H9 (cell line): ENCODE results near the gene SUMO4. TPM values are rescaled to one million over a fixed set of nuclear protein-coding genes. Genes with fewer than 3 reads are reported as not detected.
A peak's percentile ranks its signal among the peaks of the same experiment; 100 is the strongest.

Experiments
- DNase-seq: peaks from one replicate; pipeline ENCODE4 v3.0.0-alpha.2; 2017
- H2AFZ ChIP-seq: one replicate; pipeline ENCODE4 v1.6.1; 2013; ENCODE audit warnings: mild to moderate bottlenecking, low read length, control low read depth, moderate library complexity
- H2AK5ac ChIP-seq: 2 replicates; pipeline ENCODE4 v1.6.1; 2013; ENCODE audit warnings: low read length, control low read depth, mixed read lengths; ENCODE audit not compliant: insufficient read length
- H2BK120ac ChIP-seq: one replicate; pipeline ENCODE4 v1.6.1; 2013; ENCODE audit warnings: low read depth, mild to moderate bottlenecking, low read length, control low read depth, inconsistent platforms; ENCODE audit not compliant: poor library complexity, severe bottlenecking
- H2BK12ac ChIP-seq: 2 replicates; pipeline ENCODE4 v1.6.1; 2013; ENCODE audit warnings: low read length, control low read depth, mixed read lengths, low read depth; ENCODE audit not compliant: insufficient read length
- H2BK15ac ChIP-seq: 2 replicates; pipeline ENCODE4 v1.6.1; 2013; ENCODE audit warnings: low read depth, low read length, control low read depth
- H2BK20ac ChIP-seq: one replicate; pipeline ENCODE4 v1.6.1; 2013; ENCODE audit warnings: low read depth, mild to moderate bottlenecking, low read length, control low read depth, inconsistent platforms; ENCODE audit not compliant: poor library complexity, severe bottlenecking
- H2BK5ac ChIP-seq: 2 replicates; pipeline ENCODE4 v1.6.1; 2013; ENCODE audit warnings: low read length, control low read depth, mixed read lengths; ENCODE audit not compliant: insufficient read length
- H3K14ac ChIP-seq: 2 replicates; pipeline ENCODE4 v1.6.1; 2013; ENCODE audit warnings: low read length, control low read depth; ENCODE audit not compliant: insufficient read depth
- H3K18ac ChIP-seq: 2 replicates; pipeline ENCODE4 v1.6.1; 2013; ENCODE audit warnings: low read depth, mild to moderate bottlenecking, mixed read lengths, low read length, control low read depth; ENCODE audit not compliant: insufficient read length
- H3K23ac ChIP-seq: 2 replicates; pipeline ENCODE4 v1.6.1; 2013; ENCODE audit warnings: low read length, control low read depth, mixed read lengths, low read depth; ENCODE audit not compliant: insufficient read length
- H3K23me2 ChIP-seq: 2 replicates; pipeline ENCODE4 v1.6.1; 2013; ENCODE audit warnings: low read depth, mild to moderate bottlenecking, mixed read lengths, low read length, control low read depth; ENCODE audit not compliant: insufficient read length, poor library complexity, severe bottlenecking
- H3K27ac ChIP-seq: 2 replicates; pipeline ENCODE4 v1.5.1; 2013; ENCODE audit warnings: low read length, control low read depth, mixed read lengths, low read depth; ENCODE audit not compliant: insufficient read length
- H3K27me3 ChIP-seq: 2 replicates; pipeline ENCODE4 v1.6.1; 2013; ENCODE audit warnings: low read length, control low read depth, inconsistent platforms; ENCODE audit not compliant: insufficient read depth
- H3K4ac ChIP-seq: 2 replicates; pipeline ENCODE4 v1.6.1; 2013; ENCODE audit warnings: low read depth, mild to moderate bottlenecking, control low read depth, inconsistent platforms, low read length, moderate library complexity
- H3K4me1 ChIP-seq: 2 replicates; pipeline ENCODE4 v1.6.1; 2013; ENCODE audit warnings: low read length, control low read depth, inconsistent platforms; ENCODE audit not compliant: insufficient read depth
- H3K4me2 ChIP-seq: 2 replicates; pipeline ENCODE4 v1.6.1; 2013; ENCODE audit warnings: low read length, control low read depth, mixed read lengths; ENCODE audit not compliant: insufficient read length, insufficient read depth
- H3K56ac ChIP-seq: 2 replicates; pipeline ENCODE4 v1.6.1; 2013; ENCODE audit warnings: low read depth, mild to moderate bottlenecking, mixed read lengths, low read length, control low read depth; ENCODE audit not compliant: insufficient read length
- H3K79me1 ChIP-seq: 2 replicates; pipeline ENCODE4 v1.6.1; 2013; ENCODE audit warnings: low read depth, mild to moderate bottlenecking, moderate library complexity, low read length, control low read depth, inconsistent platforms; ENCODE audit not compliant: insufficient read depth, poor library complexity, severe bottlenecking
- H3K79me2 ChIP-seq: 2 replicates; pipeline ENCODE4 v1.6.1; 2013; ENCODE audit warnings: low read length, control low read depth, inconsistent platforms; ENCODE audit not compliant: insufficient read depth
- H3K9ac ChIP-seq: 2 replicates; pipeline ENCODE4 v1.6.1; 2013; ENCODE audit warnings: low read length, control low read depth, mixed read lengths; ENCODE audit not compliant: insufficient read length; ENCODE audit errors: extremely low read depth
- H3K9me3 ChIP-seq: one replicate; pipeline ENCODE4 v1.6.1; 2013; ENCODE audit warnings: low read depth, low read length, inconsistent platforms; ENCODE audit not compliant: control insufficient read depth
- H3T11ph ChIP-seq: one replicate; pipeline ENCODE4 v1.6.1; 2013; ENCODE audit warnings: mild to moderate bottlenecking, low read length, control low read depth, inconsistent platforms
- H4K20me1 ChIP-seq: one replicate; pipeline ENCODE4 v1.6.1; 2013; ENCODE audit not compliant: control insufficient read depth, insufficient read length, insufficient read depth
- H4K5ac ChIP-seq: 2 replicates; pipeline ENCODE4 v1.6.1; 2013; ENCODE audit warnings: low read depth, mild to moderate bottlenecking, mixed read lengths, low read length, control low read depth; ENCODE audit not compliant: insufficient read length
- H4K8ac ChIP-seq: replicated peaks from 2 replicates; pipeline ENCODE4 v1.6.1; 2013; ENCODE audit warnings: low read length, control low read depth, mixed read lengths, low read depth; ENCODE audit not compliant: insufficient read length
- H4K91ac ChIP-seq: 2 replicates; pipeline ENCODE4 v1.6.1; 2013; ENCODE audit warnings: low read depth, mild to moderate bottlenecking, moderate library complexity, mixed read lengths, low read length, control low read depth; ENCODE audit not compliant: insufficient read length
- H3K27ac Mint-ChIP-seq, 3 experiments: 2 replicates in 2 of 3; 3 replicates in 1 of 3; pipeline ENCODE4 v1.8.0; 2020 to 2021; ENCODE audit warnings: mixed read lengths in 3 of 3, mild to moderate bottlenecking in 1 of 3, moderate library complexity in 1 of 3
- H3K27me3 Mint-ChIP-seq: 2 replicates; pipeline ENCODE4 v1.8.0; 2021; ENCODE audit warnings: low read depth, mild to moderate bottlenecking, moderate library complexity, mixed read lengths
- H3K36me3 Mint-ChIP-seq, 3 experiments: 2 replicates in 2 of 3; 3 replicates in 1 of 3; pipeline ENCODE4 v1.8.0; 2020 to 2021; ENCODE audit warnings: low read depth in 3 of 3, mixed read lengths in 3 of 3; ENCODE audit not compliant: insufficient read depth in 1 of 3
- H3K4me1 Mint-ChIP-seq, 2 experiments: 2 replicates each; pipeline ENCODE4 v1.8.0; 2020; ENCODE audit warnings: mixed read lengths in 2 of 2
- H3K4me3 Mint-ChIP-seq, 2 experiments: 2 replicates in 1 of 2; 3 replicates in 1 of 2; pipeline ENCODE4 v1.8.0; 2020 to 2021; ENCODE audit warnings: mild to moderate bottlenecking in 2 of 2, mixed read lengths in 2 of 2, moderate library complexity in 1 of 2
- H3K9me3 Mint-ChIP-seq, 2 experiments: 2 replicates in 1 of 2; 3 replicates in 1 of 2; pipeline ENCODE4 v1.8.0; 2020; ENCODE audit warnings: mild to moderate bottlenecking in 2 of 2, mixed read lengths in 2 of 2, moderate library complexity in 1 of 2
- CTCF ChIP-seq: fragments of 200-600 bp; sonication (generic); conservative IDR thresholded peaks from 3 replicates; pipeline ENCODE4 v1.8.0; 2021; ENCODE audit warnings: antibody characterized with exemption, mild to moderate bottlenecking
- WGBS: extraction: QIAGEN DNeasy Blood & Tissue Kit; methylation state at CpG from one replicate; pipeline ENCODE4 v1.1.7; 2013; ENCODE audit warnings: missing lambda C conversion rate, low lambda C conversion rate, mixed read lengths; ENCODE audit not compliant: insufficient read length; ENCODE audit errors: extremely low coverage; 5-methylcytosine and 5-hydroxymethylcytosine counted together
- total RNA-seq: library from RNA; stranded (reverse); gene quantifications from 2 replicates; pipeline ENCODE4 v1.2.1, GENCODE V29; 2021

SUMO4 gene
- total RNA-seq, 1 experiment from 2014 or later = 1.5 TPM

DNA sequence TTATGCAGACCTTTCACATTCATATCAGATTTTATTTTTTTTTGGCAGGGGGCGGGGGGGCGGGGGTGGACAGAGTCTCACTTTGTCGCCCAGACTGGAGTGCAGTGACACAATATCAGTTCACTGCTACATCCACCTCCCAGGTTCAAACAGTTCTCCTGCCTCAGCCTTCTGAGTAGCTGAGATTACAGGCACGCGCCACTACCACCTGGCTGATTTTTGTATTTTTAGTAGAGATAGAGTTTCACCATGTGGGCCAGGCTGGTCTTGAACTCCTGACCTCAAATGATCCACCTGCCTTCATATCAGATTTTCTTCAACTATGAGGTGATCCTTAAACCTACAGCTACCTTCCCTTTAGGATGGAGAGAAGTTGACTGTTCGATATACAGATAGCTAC lies 8.0 kb upstream of the SUMO4 start:
- Mint-ChIP-seq H3K27me3 (no peaks in the 10 kb centered on the region), H3K27ac (peak overlapping the region in 1 of 3 experiments; percentile 20; a peak in 1 of 7 replicates), H3K9me3 (peaks cover 0 to 2% of the 10 kb centered on the region in 2 experiments; a peak in 2 of 5 replicates), H3K36me3 (peaks cover 7 to 21% (median 11%) of the 10 kb centered on the region in 3 experiments; a peak in 6 of 7 replicates), H3K4me1 (peaks cover 0 to 3% of the 10 kb centered on the region in 2 experiments; a peak in 2 of 4 replicates), H3K4me3 (no peak overlapping the region)
- no peak overlapping the region for H3K9ac ChIP-seq
- no peak overlapping the region for H3K23ac ChIP-seq
- H4K91ac ChIP-seq = no peak overlapping the region
- H4K20me1 ChIP-seq = no peaks in the 10 kb centered on the region
- H3K27me3 ChIP-seq = no peaks in the 10 kb centered on the region
- H3K4me1 ChIP-seq = no peaks in the 10 kb centered on the region
- no peak overlapping the region for H4K5ac ChIP-seq
- H3K4me2 ChIP-seq = no peak overlapping the region
- no peak overlapping the region for H3K4ac ChIP-seq
- no peak overlapping the region for H2BK12ac ChIP-seq
- H2BK15ac ChIP-seq = no peak overlapping the region
- H3T11ph ChIP-seq = no peak overlapping the region
- H2BK5ac ChIP-seq = no peak overlapping the region
- H2AK5ac ChIP-seq = no peak overlapping the region
- H2BK20ac ChIP-seq = no peak overlapping the region
- TF ChIP-seq CTCF = no peak
- H4K8ac ChIP-seq = no peak overlapping the region
- no peaks in the 10 kb centered on the region for H3K9me3 ChIP-seq
- no CpG with 5 or more reads among the region's 6 CpGs for WGBS
- H2AFZ ChIP-seq = no peak overlapping the region
- H3K56ac ChIP-seq = no peak overlapping the region
- no peaks in the 10 kb centered on the region for H3K23me2 ChIP-seq
- no peak overlapping the region for H3K18ac ChIP-seq
- peaks cover 3% of the 10 kb centered on the region for H3K79me1 ChIP-seq
- H3K14ac ChIP-seq = no peak overlapping the region
- H2BK120ac ChIP-seq = no peak overlapping the region
- H3K79me2 ChIP-seq = no peaks in the 10 kb centered on the region
- no peak overlapping the region for H3K27ac ChIP-seq
- DNase-seq = no peak
